Stimulated activated CD8-positive, alpha-beta memory T cell treated with anti-CD3 and anti-CD28 coated beads, Interleukin-15, amount 100 ng/mL, for 24 hours (primary cell): ENCODE data around the gene LRRN3.
"Not testable (repeated sequence)": the region's sequence is repeated elsewhere in the genome, so short reads cannot be mapped to it uniquely, and the experiment has no call there.

ENCODE experiments used
- DNase-seq: peaks from one replicate; pipeline ENCODE4 v3.0.0-alpha.2; 2020; ENCODE audit warnings: low read depth

LRRN3 gene

GRCh38 chr7:111090846-111091245 is at the start of gene LRRN3:
TSS of gene LRRN3 (plus strand) at chr7:111091127. CDS start at chr7:111122773, 31,646 bp downstream.
- no peak for DNase-seq

GRCh38 chr7:111041577-111041976 is 49.4 kb upstream of the LRRN3 start:
- no peak for DNase-seq

- DNase-seq: no peak
Measured at GRCh38 chr7:111042842-111043241, 48.1 kb upstream of the LRRN3 start.

- DNase-seq: no peak
Measured at GRCh38 chr7:111043561-111043960, 47.4 kb upstream of the LRRN3 start.

- DNase-seq: no peak
Measured at GRCh38 chr7:111045449-111045848, 45.5 kb upstream of the LRRN3 start.

- DNase-seq: no peak
Measured at GRCh38 chr7:111047595-111047994, 43.3 kb upstream of the LRRN3 start.

GRCh38 chr7:111049971-111050680 is 40.8 kb upstream of the LRRN3 start:
- no peak for DNase-seq

GRCh38 chr7:111050875-111051416 is 40.0 kb upstream of the LRRN3 start:
- DNase-seq: no peak

- no peak for DNase-seq
Measured at GRCh38 chr7:111051832-111052231, 39.1 kb upstream of the LRRN3 start.

- no peak for DNase-seq
Measured at GRCh38 chr7:111053035-111053434, 37.9 kb upstream of the LRRN3 start.

GRCh38 chr7:111056371-111056770 is 34.6 kb upstream of the LRRN3 start:
- no peak for DNase-seq

- DNase-seq: no peak
Measured at GRCh38 chr7:111057066-111057465, 33.9 kb upstream of the LRRN3 start.

- DNase-seq: no peak
Measured at GRCh38 chr7:111059833-111060232, 31.1 kb upstream of the LRRN3 start.

GRCh38 chr7:111063166-111063565 is 27.8 kb upstream of the LRRN3 start:
- no peak for DNase-seq

- no peak for DNase-seq
Measured at GRCh38 chr7:111067251-111067650, 23.7 kb upstream of the LRRN3 start.

- no peak for DNase-seq
Measured at GRCh38 chr7:111067682-111068081, 23.2 kb upstream of the LRRN3 start.

- DNase-seq: no peak
Measured at GRCh38 chr7:111068618-111069017, 22.3 kb upstream of the LRRN3 start.

GRCh38 chr7:111071556-111071955 is 19.4 kb upstream of the LRRN3 start:
- DNase-seq: no peak

GRCh38 chr7:111072658-111073057 is 18.3 kb upstream of the LRRN3 start:
- not testable (repeated sequence) for DNase-seq

GRCh38 chr7:111074071-111074747 is 16.7 kb upstream of the LRRN3 start:
- DNase-seq: no peak

GRCh38 chr7:111074748-111075146 is 16.2 kb upstream of the LRRN3 start:
- no peak for DNase-seq

GRCh38 chr7:111075498-111075897 is 15.4 kb upstream of the LRRN3 start:
- no peak for DNase-seq

GRCh38 chr7:111076205-111076604 is 14.7 kb upstream of the LRRN3 start:
- DNase-seq: no peak
